GM19397 (cell line): ENCODE data around the gene SPATA25.
"Not testable (repeated sequence)": the region's sequence is repeated elsewhere in the genome, so short reads cannot be mapped to it uniquely, and the experiment has no call there.

Source experiments
- ATAC-seq: cut with Tn5 transposase; IDR thresholded peaks from one replicate; pipeline ENCODE4 v1.9.1; 2021; ENCODE audit warnings: mild to moderate bottlenecking, moderate library complexity; ENCODE audit not compliant: unreplicated experiment

Gene SPATA25

GRCh38 chr20:45894797-45895196 is 7.4 kb upstream of the SPATA25 start:
- ATAC-seq: no peak

- no peak for ATAC-seq
These were observed 6.4 kb upstream of the SPATA25 start for GRCh38 chr20:45893831-45894230.

DNA sequence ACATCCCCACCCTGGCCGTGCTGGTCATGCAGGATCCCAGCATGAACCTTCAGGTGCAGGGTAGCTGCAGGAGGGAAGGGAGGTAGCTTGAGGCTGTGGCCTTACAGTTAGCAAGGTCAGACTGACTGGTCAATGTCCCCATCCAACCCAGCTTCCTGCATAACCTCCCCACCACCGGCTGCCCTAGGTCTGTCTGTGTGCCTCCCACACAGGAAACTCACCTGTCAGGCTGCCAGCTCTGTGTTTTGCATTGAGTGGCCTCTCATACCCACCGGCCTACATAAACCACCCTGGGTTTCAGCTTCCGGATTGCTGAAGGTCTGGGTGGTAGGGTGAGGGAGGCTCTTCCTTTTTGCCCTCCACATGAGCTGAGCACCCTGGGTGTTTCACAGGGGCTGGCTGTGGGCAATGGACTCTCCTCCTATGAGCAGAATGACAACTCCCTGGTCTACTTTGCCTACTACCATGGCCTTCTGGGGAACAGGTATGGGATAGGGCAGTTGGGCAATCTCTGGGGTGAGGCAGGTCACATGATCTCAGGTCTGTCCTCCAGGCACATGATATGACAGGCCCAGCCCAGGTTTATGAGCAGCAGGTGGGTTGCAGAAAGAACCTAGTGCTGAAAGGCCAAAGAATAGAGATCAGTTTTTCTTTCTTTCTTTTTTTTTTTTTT is 5.5 kb upstream of the SPATA25 start:
- no peak for ATAC-seq

DNA sequence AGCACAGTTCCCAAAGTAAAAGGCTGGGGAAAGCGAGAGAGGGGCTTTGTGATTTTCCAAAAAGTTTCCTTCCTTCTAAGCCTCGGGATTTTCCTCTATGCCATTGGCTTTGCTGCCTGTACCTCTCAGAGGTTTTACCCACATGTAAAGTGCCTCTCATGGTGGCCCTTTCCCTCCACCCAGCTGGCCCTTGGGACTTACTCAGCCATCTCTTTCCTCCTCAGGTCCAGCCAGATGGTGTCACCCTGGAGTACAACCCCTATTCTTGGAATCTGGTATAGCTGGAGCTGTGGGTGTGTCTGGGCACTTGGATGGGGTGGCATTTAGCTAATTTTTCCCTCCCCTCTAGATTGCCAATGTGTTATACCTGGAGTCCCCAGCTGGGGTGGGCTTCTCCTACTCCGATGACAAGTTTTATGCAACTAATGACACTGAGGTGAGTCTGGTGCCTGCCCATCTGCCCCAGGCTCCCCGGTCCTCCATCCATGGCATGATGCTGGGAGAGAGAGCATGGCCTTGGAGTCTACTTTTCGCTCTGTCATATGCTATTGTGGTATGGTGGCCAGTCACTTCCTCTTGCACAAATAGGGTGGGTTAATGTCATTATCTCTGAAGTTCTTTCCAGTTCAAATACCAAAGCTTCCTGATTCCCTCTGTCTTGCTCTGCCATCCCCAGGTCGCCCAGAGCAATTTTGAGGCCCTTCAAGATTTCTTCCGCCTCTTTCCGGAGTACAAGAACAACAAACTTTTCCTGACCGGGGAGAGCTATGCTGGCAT is 4.8 kb upstream of the SPATA25 start:
- no peak for ATAC-seq

GRCh38 chr20:45890985-45891983 is 3.9 kb upstream of the SPATA25 start, which contains the start of the genes CTSA and NEURL2:
Gene CTSA, plus strand, starts transcription at chr20:45891335. Its CDS starts 234 bp downstream, at chr20:45891569.
Gene NEURL2, minus strand, starts transcription at chr20:45891208. Its CDS starts 217 bp downstream, at chr20:45890991.
- ATAC-seq: peak; percentile 79

GRCh38 chr20:45890077-45890984 is 2.9 kb upstream of the SPATA25 start:
- ATAC-seq: peak; percentile 20

GRCh38 chr20:45888681-45889080 is 1.3 kb upstream of the SPATA25 start:
- no peak for ATAC-seq

DNA sequence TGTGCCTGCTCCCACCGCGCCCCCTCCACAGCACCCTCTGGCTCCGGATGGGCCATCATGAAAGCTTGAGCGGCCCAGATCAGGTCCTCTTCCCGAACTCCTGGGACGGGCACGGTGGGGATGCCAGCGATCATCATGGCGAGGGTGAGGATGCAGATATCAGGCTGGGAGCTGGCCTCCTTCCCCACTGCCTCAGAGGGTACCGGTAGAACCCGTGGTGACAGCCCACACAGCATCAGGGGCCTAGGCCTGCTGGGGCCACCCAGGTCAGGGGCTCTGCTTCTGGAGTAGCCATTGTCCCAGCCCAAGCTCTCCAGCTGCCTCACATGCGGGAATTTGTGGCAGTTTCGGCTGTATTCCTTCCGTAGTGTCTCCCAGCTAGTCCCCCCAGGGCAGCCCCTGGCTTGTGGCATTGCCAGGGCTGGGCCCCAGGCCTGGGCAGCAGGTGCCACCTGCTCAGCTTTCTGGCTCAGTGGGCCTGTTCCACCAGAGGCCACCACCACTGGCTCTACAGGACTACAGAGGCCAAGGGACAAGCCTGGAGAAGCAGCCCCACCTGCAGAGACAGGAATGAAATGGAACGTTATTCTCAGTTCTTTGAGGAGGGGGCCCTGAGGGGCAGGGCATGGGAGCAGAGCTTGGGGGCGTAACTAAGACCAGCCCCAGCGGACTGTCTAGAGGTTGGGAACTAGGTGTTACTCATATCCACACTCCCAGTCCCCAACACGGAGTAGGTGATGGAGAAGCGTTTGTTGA is 654 bp downstream of the SPATA25 start:
- ATAC-seq: no peak

DNA sequence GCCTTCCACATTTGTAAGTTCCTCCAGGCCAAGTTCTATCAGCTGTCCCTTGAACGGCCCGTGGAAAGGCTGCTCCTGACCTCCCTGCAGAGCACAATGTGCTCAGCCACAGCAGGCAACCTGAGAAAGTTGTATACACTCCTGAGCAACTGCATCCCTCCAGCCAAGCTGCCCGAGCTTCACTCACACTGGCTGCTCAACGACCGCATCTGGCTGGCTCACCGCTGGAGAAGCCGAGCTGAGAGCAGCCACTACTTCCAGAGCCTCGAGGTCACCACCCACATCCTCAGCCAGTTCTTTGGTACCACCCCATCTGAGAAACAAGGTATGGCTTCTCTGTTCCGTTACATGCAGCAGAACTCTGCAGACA is 4.3 kb downstream of the SPATA25 start:
- no peak for ATAC-seq

GRCh38 chr20:45882469-45883099 is 4.8 kb downstream of the SPATA25 start:
- no peak for ATAC-seq

GRCh38 chr20:45880988-45881788 is 6.2 kb downstream of the SPATA25 start, which contains the start of gene ZSWIM1:
Gene ZSWIM1, plus strand, starts transcription at chr20:45881227. Its CDS starts 1,366 bp downstream, at chr20:45882593.
- ATAC-seq: peak; percentile 97

DNA sequence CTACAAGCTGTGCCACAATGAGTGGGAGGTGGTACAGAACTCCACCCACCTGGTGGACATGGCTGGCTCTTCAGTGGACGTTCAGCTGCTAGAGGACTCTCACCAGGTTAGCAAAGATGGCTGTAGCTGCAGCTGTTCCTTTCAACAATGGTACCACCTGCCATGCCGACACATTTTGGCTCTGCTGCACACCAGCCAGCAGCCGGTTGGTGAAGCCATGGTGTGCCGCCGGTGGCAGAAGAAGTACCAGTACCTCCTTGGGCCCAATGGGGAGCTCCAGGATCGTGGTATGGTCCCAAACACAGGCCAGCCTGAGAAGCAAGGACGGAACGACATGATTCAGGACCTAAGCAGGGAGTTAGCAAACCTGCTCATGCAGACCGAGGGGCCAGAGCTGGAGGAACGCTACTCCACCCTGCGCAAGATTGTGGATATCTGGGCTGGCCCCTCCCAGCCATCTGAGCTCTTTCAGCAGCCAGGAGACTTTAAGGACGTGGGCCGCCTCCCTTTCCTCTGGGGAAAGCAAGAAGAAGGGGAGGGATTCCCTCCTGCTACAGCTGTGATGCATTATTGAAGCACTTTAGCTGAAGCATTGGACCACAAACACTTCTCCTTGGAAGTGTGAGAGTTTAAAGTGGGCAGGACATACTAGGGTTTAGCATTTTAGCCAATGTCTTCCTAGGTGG is 9.2 kb downstream of the SPATA25 start:
- no peak for ATAC-seq

DNA sequence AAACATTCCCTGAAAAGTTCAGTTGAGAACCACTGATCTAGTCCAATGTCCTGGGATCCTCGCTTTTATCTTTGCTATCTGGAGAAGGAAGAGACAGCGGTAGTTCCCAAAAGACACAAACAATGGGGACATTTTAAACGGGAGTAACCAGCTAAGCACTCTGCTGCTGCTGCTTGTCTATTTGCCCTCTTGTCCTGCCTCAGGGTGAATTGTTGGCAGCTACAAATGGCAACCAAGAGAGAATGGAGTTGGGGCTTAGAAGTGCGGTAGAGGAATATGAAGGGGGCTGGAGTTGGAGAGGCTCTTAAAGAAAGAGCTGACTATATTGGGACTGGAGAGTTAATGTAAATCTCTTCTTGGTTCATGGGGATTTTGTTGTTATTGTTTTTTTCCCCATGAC is 12.8 kb downstream of the SPATA25 start:
- ATAC-seq: no peak

GRCh38 chr20:45874104-45874481 is 13.3 kb downstream of the SPATA25 start:
- ATAC-seq: not testable (repeated sequence)

- no peak for ATAC-seq
These were observed 13.9 kb downstream of the SPATA25 start for GRCh38 chr20:45873409-45874103.

GRCh38 chr20:45872626-45873025 is 14.8 kb downstream of the SPATA25 start:
- ATAC-seq: no peak

- no peak for ATAC-seq
These were observed 19.6 kb downstream of the SPATA25 start for GRCh38 chr20:45867819-45868176.
